Body of pancreas (tissue), 4 donors: ENCODE data around the gene COIL. TPM values are rescaled to one million over a fixed set of nuclear protein-coding genes. Genes with fewer than 3 reads are reported as not detected.
"Not testable (repeated sequence)": the region's sequence is repeated elsewhere in the genome, so short reads cannot be mapped to it uniquely, and the experiment has no call there.

Experiments
- ATAC-seq: fragments of 150-250 bp; one replicate; pipeline ENCODE4 v1.9.1; 2016
- DNase-seq, 4 donors: peaks; one replicate each; pipeline ENCODE4 v3.0.0-alpha.2; 2019
- H3K27ac ChIP-seq, 4 donors: fragments of 200-600 bp; sonication (generic); 1 replicate in 3 of 4; 2 replicates in 1 of 4; pipeline versions ENCODE4 v1.5.1 to v1.6.1; 2016 to 2019; ENCODE audit warnings: mild to moderate bottlenecking in 1 of 4, mixed read lengths in 1 of 4, moderate library complexity in 1 of 4
- H3K27me3 ChIP-seq, 2 donors: fragments of 200-600 bp; sonication (generic); one replicate each; pipeline ENCODE4 v1.6.0; 2016; ENCODE audit warnings: mild to moderate bottlenecking in 1 of 2
- H3K36me3 ChIP-seq, 2 donors: fragments of 200-600 bp; sonication (generic); replicated peaks in 1 of 2; 2 replicates each; pipeline ENCODE4 v1.5.1; 2016; ENCODE audit warnings: low read depth in 2 of 2; ENCODE audit not compliant: insufficient read depth in 1 of 2
- H3K4me1 ChIP-seq: fragments of 200-600 bp; sonication (generic); one replicate; pipeline ENCODE4 v1.6.0; 2016
- H3K4me3 ChIP-seq, 2 donors: fragments of 200-600 bp; sonication (generic); 1 replicate in 1 of 2; 2 replicates in 1 of 2; pipeline ENCODE4 v1.5.1; 2016 to 2019
- H3K9me3 ChIP-seq, 3 donors: fragments of 200-600 bp; sonication (generic); 1 replicate in 2 of 3; 2 replicates in 1 of 3; pipeline ENCODE4 v1.5.1; 2016
- POLR2A ChIP-seq, 3 donors: fragments of 450-650 bp; IDR thresholded peaks; one replicate each; pipeline ENCODE4 v1.6.1; 2016; ENCODE audit warnings: antibody characterized with exemption in 3 of 3, mild to moderate bottlenecking in 2 of 3
- WGBS, 2 donors: methylation state at CpG; one replicate each; pipeline ENCODE4 v1.1.5; 2017; 5-methylcytosine and 5-hydroxymethylcytosine counted together
- intact Hi-C: fragments of 100-400 bp; cut with DNase I; formaldehyde crosslinking; loops from one replicate; pipeline ENCODE4 v1.15.1; 2023
- total RNA-seq, 2 donors: library from RNA; depleted of rRNA; stranded (reverse); fragments of >200 nt; gene quantifications; one replicate each; pipeline ENCODE4 v1.1.0, GENCODE V29; 2016
- TF ChIP-seq, protein P1 (sequence below), 7 experiments: fragments of 450-650 bp in 4 of 7; fragments of 200-600 bp in 3 of 7; sonication (generic) in 3 of 7; IDR thresholded peaks; one replicate each; pipeline ENCODE4 v1.5.1; 2016 to 2019; ENCODE audit warnings: antibody characterized with exemption in 7 of 7

Gene COIL
- total RNA-seq, 2 donors from 2014 or later: 4.6 to 7.8 TPM

DNA sequence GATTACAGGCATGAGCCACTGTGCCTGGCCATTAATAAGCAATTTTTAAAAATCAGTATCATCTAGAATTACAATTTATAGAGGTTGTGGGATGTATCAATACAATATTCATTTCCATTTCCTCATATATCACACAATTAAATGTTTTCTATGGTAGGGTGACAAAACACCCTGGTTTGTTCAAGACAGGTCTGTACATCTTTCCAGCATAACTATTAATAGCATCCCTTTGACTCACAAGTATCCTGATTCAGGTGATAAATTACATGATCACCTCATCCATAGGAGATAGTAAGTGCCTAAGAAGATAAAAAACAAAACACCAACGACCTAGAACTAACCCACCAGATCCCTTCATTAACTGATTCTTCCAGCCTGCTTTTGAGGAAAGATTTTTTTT, 13.1 kb downstream of the COIL start:
- WGBS, 2 donors: 51 to 67% methylated on average over 1 of the region's 1 CpG
- TF ChIP-seq, protein P1, sequence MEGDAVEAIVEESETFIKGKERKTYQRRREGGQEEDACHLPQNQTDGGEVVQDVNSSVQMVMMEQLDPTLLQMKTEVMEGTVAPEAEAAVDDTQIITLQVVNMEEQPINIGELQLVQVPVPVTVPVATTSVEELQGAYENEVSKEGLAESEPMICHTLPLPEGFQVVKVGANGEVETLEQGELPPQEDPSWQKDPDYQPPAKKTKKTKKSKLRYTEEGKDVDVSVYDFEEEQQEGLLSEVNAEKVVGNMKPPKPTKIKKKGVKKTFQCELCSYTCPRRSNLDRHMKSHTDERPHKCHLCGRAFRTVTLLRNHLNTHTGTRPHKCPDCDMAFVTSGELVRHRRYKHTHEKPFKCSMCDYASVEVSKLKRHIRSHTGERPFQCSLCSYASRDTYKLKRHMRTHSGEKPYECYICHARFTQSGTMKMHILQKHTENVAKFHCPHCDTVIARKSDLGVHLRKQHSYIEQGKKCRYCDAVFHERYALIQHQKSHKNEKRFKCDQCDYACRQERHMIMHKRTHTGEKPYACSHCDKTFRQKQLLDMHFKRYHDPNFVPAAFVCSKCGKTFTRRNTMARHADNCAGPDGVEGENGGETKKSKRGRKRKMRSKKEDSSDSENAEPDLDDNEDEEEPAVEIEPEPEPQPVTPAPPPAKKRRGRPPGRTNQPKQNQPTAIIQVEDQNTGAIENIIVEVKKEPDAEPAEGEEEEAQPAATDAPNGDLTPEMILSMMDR (IDR thresholded peaks at IDR 0.05): no peak
- no peak for TF ChIP-seq POLR2A (IDR thresholded peaks at IDR 0.05)
- no peak overlapping the region for H3K4me3 ChIP-seq

DNA sequence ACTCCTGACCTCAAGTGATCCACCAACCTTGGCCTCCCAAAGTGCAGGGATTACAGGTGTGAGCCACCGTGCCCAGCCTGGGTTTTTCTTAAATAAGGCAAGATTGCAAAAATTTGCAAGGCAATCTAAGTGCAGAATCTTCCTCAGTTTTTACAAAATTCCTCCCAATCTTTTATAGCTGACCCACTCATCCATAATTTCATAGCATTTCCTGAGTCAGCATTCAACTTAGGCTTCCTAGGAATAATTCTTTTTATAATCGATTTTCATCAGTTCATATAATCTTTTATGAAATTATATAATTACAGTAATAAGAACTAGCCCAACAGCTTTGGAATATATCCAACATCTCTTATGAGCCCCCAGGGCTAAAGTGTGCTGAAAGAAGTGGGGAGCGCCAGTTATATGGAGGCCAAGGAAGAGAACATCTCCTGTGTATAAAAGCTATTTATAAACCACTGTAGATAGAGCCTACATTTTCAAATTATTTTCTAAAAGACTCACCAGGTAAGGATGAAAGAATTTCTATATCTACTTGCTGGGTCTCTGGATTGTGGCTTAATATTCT, 14.8 kb downstream of the COIL start:
- DNase-seq (no peak), ATAC-seq (no peak)
- Histone ChIP-seq H3K27me3 (no peaks in the 10 kb centered on the region), H3K36me3 (peaks cover 17 to 19% of the 10 kb centered on the region in 2 donors), H3K27ac (no peak overlapping the region), H3K4me3 (no peak overlapping the region), H3K9me3 (no peaks in the 10 kb centered on the region), H3K4me1 (no peaks in the 10 kb centered on the region)
- intact Hi-C loops: no loop called here
- WGBS, 2 donors: 92 to 94% methylated on average over 3 of the region's 3 CpGs
- no peak for TF ChIP-seq POLR2A (IDR thresholded peaks at IDR 0.05)
- TF ChIP-seq, protein P1 (IDR thresholded peaks at IDR 0.05): no peak

More for the DNA sequence above, 13.1 kb downstream of the COIL start:
- DNase-seq: no peak
- Histone ChIP-seq H3K4me1 (no peaks in the 10 kb centered on the region), H3K36me3 (peaks cover 13 to 17% of the 10 kb centered on the region in 2 donors), H3K27me3 (no peaks in the 10 kb centered on the region), H3K9me3 (no peaks in the 10 kb centered on the region), H3K27ac (no peak overlapping the region)
- intact Hi-C loops: no loop called here
- ATAC-seq: no peak

DNA sequence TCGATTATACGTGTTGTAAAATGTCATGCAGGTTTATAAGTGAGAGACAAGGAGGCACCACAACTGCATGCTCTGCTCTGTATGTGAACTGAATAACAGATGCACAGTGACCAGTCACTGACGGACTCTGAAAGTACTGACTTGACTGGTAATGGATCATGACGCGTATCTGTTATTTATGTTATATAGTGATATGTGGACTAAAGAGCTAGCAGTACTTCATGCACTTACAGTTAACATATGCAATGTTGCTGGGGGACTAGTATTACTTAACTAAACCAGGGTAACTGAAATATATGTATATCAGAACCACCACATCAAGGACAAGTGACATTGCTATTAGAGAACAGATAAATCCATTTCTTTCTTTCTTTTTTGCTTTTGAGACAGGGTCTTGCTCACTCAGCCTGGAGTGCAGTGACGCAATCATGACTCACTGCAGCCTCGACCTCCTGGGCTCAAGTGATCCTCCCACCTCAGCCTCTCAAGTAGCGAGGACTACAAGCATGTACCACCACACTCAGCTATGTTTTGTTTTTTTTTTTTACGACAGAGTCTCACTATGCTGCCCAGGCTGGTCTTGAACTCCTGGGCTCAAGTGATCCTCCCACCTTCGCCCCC, 17.2 kb downstream of the COIL start:
- intact Hi-C loops: no loop called here
- H3K27ac ChIP-seq: no peak overlapping the region
- H3K4me1 ChIP-seq: no peaks in the 10 kb centered on the region
- ATAC-seq: no peak
- no peak for DNase-seq
- H3K36me3 ChIP-seq: peaks cover 12 to 14% of the 10 kb centered on the region in 2 donors
- H3K9me3 ChIP-seq: no peaks in the 10 kb centered on the region
- 91 to 92% methylated on average over 10 of the region's 10 CpGs for WGBS, 2 donors
- TF ChIP-seq, protein P1 (IDR thresholded peaks at IDR 0.05): no peak
- no peak for TF ChIP-seq POLR2A (IDR thresholded peaks at IDR 0.05)
- H3K4me3 ChIP-seq: no peak overlapping the region
- H3K27me3 ChIP-seq: no peaks in the 10 kb centered on the region

DNA sequence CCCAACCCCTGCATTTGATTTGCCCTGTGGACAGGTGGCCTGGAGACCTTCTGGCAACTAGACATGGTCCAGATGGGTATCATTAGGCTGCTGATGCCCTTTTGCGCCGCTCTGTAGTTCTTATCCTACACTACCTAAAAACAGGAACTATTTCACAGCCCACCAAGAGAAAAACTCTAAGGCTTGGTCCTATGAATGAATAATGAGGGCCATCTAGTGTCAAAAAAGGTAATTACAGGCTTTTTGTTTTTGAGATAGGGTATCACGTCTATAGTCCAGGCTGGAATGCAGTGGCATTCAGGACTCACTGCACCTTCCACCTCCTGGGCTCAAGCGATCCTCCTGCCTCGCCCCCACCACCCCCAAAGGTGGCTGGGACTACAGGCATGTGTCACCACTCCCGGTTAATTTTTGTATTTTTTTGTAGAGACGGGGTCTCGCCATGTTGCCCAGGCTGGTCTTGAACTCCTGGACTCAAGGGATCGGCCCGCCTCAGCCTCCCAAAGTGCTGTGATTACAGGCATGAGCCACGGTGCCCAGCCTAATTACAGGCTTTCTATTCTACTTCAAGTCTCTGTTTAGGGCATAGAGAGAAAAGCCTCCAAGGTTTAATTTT, 20.9 kb downstream of the COIL start:
- DNase-seq: no peak
- H3K36me3 ChIP-seq: peaks cover 11 to 15% of the 10 kb centered on the region in 2 donors

GRCh38 chr17:56938206-56938605, 22.6 kb downstream of the COIL start:
- ATAC-seq, H3K9me3 ChIP-seq, H3K4me1 ChIP-seq, H3K27me3 ChIP-seq, DNase-seq, H3K4me3 ChIP-seq, H3K27ac ChIP-seq: not testable (repeated sequence)
- peaks cover 0 to 11% of the 10 kb centered on the region in 2 donors for H3K36me3 ChIP-seq
- intact Hi-C loops: loop anchor here (5.0 kb wide), 1 partner anchor 116 kb away; no protein-coding TSS in a partner anchor
- 71 to 85% methylated on average over 5 of the region's 5 CpGs for WGBS, 2 donors

More for the DNA sequence above, 20.9 kb downstream of the COIL start:
- H3K4me1 ChIP-seq: no peaks in the 10 kb centered on the region
- peak; percentile 67 for ATAC-seq
- TF ChIP-seq, protein P1 (IDR thresholded peaks at IDR 0.05): peak; percentile 39 to 81 (median 66)
- no peak for TF ChIP-seq POLR2A (IDR thresholded peaks at IDR 0.05)
- intact Hi-C loops: loop anchor here (5.0 kb wide), 1 partner anchor 118 kb away; no protein-coding TSS in a partner anchor
- no peaks in the 10 kb centered on the region for H3K27me3 ChIP-seq
- 34 to 36% methylated on average over 11 of the region's 11 CpGs for WGBS, 2 donors
- no peak overlapping the region for H3K27ac ChIP-seq
- no peak overlapping the region for H3K4me3 ChIP-seq
- no peaks in the 10 kb centered on the region for H3K9me3 ChIP-seq
